Measurements from ENCODE around the gene TAGLN.

The TAGLN gene

DNA sequence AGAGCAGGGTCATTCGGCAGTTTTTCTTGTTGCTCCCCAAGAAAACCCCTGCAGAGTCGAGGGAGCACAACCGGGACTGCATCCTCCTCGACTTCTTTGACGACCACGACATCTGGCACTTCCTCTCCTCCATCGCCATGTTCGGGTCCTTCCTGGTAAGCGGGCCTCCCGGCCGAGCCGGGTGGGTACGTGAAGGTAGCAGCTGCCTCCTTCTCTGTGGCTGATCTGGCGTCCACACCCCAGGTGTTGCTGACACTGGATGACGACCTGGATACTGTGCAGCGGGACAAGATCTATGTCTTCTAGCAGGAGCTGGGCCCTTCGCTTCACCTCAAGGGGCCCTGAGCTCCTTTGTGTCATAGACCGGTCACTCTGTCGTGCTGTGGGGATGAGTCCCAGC, 3.4 kb upstream of the TAGLN start:
- Histone ChIP-seq H4K20me1 (ENCODE audit: control insufficient read depth, insufficient read depth, low read depth, low read length) (no peaks in the 10 kb centered on the region), H3F3A (ENCODE audit: control insufficient read depth, insufficient read depth) (no peaks in the 10 kb centered on the region), H3K27ac (ENCODE audit: low read depth, low read length) (no peak overlapping the region), H3K9me2 (replicated peaks; ENCODE audit: control insufficient read depth, low read length) (no peaks in the 10 kb centered on the region), H3K36me3 (ENCODE audit: control insufficient read depth, low read length) (no peaks in the 10 kb centered on the region), H3K4me3 (ENCODE audit: low read length) (no peak overlapping the region), H3K9me3 (ENCODE audit: control insufficient read depth, insufficient read depth, low read length) (no peaks in the 10 kb centered on the region), H3K4me1 (ENCODE audit: control insufficient read depth, low read length) (no peaks in the 10 kb centered on the region), H3K27me3 (ENCODE audit: control insufficient read depth, low read length) (no peaks in the 10 kb centered on the region), H3K4me2 (ENCODE audit: low read length) (no peak overlapping the region), H3K79me2 (ENCODE audit: control insufficient read depth, low read length) (no peaks in the 10 kb centered on the region)
- no peak for TF ChIP-seq EZH2phosphoT487 (IDR thresholded peaks at IDR 0.05; ENCODE audit: borderline replicate concordance, low read length)
- TF ChIP-seq, protein P1, sequence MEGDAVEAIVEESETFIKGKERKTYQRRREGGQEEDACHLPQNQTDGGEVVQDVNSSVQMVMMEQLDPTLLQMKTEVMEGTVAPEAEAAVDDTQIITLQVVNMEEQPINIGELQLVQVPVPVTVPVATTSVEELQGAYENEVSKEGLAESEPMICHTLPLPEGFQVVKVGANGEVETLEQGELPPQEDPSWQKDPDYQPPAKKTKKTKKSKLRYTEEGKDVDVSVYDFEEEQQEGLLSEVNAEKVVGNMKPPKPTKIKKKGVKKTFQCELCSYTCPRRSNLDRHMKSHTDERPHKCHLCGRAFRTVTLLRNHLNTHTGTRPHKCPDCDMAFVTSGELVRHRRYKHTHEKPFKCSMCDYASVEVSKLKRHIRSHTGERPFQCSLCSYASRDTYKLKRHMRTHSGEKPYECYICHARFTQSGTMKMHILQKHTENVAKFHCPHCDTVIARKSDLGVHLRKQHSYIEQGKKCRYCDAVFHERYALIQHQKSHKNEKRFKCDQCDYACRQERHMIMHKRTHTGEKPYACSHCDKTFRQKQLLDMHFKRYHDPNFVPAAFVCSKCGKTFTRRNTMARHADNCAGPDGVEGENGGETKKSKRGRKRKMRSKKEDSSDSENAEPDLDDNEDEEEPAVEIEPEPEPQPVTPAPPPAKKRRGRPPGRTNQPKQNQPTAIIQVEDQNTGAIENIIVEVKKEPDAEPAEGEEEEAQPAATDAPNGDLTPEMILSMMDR (IDR thresholded peaks at IDR 0.05; ENCODE audit: low read depth, low read length, poor library complexity, severe bottlenecking), result no peak

DNA sequence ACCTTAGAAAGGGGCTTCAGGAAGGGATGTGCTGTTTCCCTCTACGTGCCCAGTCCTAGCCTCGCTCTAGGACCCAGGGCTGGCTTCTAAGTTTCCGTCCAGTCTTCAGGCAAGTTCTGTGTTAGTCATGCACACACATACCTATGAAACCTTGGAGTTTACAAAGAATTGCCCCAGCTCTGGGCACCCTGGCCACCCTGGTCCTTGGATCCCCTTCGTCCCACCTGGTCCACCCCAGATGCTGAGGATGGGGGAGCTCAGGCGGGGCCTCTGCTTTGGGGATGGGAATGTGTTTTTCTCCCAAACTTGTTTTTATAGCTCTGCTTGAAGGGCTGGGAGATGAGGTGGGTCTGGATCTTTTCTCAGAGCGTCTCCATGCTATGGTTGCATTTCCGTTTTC, 2.2 kb upstream of the TAGLN start:
- H3K79me2 ChIP-seq (ENCODE audit: control insufficient read depth, low read length), result no peaks in the 10 kb centered on the region
- H3K9me3 ChIP-seq (ENCODE audit: control insufficient read depth, insufficient read depth, low read length), result no peaks in the 10 kb centered on the region
- no peaks in the 10 kb centered on the region for H3K27me3 ChIP-seq (ENCODE audit: control insufficient read depth, low read length)
- TF ChIP-seq EZH2phosphoT487 (IDR thresholded peaks at IDR 0.05; ENCODE audit: borderline replicate concordance, low read length), result no peak
- TF ChIP-seq, protein P1 (IDR thresholded peaks at IDR 0.05; ENCODE audit: low read depth, low read length, poor library complexity, severe bottlenecking), result no peak
- H4K20me1 ChIP-seq (ENCODE audit: control insufficient read depth, insufficient read depth, low read depth, low read length), result no peaks in the 10 kb centered on the region
- no peaks in the 10 kb centered on the region for H3F3A ChIP-seq (ENCODE audit: control insufficient read depth, insufficient read depth)
- no peak overlapping the region for H3K27ac ChIP-seq (ENCODE audit: low read depth, low read length)
- no peaks in the 10 kb centered on the region for H3K4me1 ChIP-seq (ENCODE audit: control insufficient read depth, low read length)
- H3K9me2 ChIP-seq (replicated peaks; ENCODE audit: control insufficient read depth, low read length), result no peaks in the 10 kb centered on the region
- no peak overlapping the region for H3K4me3 ChIP-seq (ENCODE audit: low read length)
- H3K36me3 ChIP-seq (ENCODE audit: control insufficient read depth, low read length), result no peaks in the 10 kb centered on the region
- H3K4me2 ChIP-seq (ENCODE audit: low read length), result no peak overlapping the region

DNA sequence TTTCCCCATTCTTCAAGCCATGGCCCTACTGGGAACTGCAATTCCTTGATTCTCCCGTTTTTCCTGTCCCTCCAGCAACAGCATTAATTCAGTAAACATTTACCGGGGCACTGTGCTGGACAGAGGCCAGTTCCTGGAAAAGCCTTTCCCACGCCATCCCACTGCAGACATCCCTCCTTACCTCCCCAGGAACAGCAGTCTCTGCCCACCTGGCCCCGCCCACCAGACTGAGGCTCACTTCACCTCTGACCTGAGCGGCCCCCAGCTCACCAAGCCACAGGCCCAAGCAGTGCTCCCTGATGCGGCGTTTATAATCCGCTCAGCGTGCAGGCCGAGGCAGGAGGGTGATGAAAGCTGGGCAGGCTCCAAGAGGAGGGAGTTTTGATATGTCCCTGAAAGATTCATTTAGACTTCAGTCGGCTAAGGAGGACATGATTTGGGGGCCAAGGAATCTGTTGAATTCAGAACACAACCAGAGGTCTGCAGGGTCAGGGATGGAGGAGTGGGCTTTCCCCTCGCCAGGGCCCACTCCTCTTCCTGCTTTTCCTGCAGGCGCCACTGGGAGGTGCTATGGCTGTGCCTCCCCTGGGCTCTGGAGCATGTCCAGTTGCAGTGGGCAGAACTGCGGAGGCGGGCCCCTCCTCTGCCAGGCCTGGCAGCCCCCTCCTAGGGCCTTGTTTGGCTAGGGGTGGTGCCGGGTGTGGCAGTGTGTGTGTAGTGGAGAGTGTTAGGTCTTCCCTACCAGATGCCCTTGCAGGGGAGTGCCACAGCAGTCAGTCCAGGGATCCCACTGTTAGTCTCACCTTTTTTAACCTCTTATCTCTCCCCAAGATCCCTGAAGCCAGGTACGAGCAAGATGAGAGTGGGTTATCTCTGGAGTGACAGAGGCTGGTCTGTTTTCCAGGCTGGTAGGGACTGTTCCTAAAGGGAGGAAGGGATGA, 1.4 kb upstream of the TAGLN start:
- Histone ChIP-seq H3K27ac (ENCODE audit: low read depth, low read length) (no peak overlapping the region), H3K79me2 (ENCODE audit: control insufficient read depth, low read length) (no peaks in the 10 kb centered on the region), H3K4me2 (ENCODE audit: low read length) (no peak overlapping the region), H3F3A (ENCODE audit: control insufficient read depth, insufficient read depth) (no peaks in the 10 kb centered on the region), H3K9me3 (ENCODE audit: control insufficient read depth, insufficient read depth, low read length) (no peaks in the 10 kb centered on the region), H4K20me1 (ENCODE audit: control insufficient read depth, insufficient read depth, low read depth, low read length) (no peaks in the 10 kb centered on the region), H3K9me2 (replicated peaks; ENCODE audit: control insufficient read depth, low read length) (no peaks in the 10 kb centered on the region), H3K36me3 (ENCODE audit: control insufficient read depth, low read length) (no peaks in the 10 kb centered on the region), H3K4me1 (ENCODE audit: control insufficient read depth, low read length) (no peaks in the 10 kb centered on the region), H3K4me3 (ENCODE audit: low read length) (no peak overlapping the region), H3K27me3 (ENCODE audit: control insufficient read depth, low read length) (no peaks in the 10 kb centered on the region)
- TF ChIP-seq, protein P1 (IDR thresholded peaks at IDR 0.05; ENCODE audit: low read depth, low read length, poor library complexity, severe bottlenecking), result peak; percentile 67
- TF ChIP-seq EZH2phosphoT487 (IDR thresholded peaks at IDR 0.05; ENCODE audit: borderline replicate concordance, low read length), result no peak

All from DOHH2 (cell line).